HG03575 (cell line): Measurements from ENCODE around the gene NIPA2.

Experiments
- ATAC-seq: cut with Tn5 transposase; IDR thresholded peaks from one replicate; pipeline ENCODE4 v1.9.1; 2021; ENCODE audit not compliant: unreplicated experiment, insufficient number of reproducible peaks, low FRiP score; ENCODE audit errors: extremely low read depth

The NIPA2 gene

DNA sequence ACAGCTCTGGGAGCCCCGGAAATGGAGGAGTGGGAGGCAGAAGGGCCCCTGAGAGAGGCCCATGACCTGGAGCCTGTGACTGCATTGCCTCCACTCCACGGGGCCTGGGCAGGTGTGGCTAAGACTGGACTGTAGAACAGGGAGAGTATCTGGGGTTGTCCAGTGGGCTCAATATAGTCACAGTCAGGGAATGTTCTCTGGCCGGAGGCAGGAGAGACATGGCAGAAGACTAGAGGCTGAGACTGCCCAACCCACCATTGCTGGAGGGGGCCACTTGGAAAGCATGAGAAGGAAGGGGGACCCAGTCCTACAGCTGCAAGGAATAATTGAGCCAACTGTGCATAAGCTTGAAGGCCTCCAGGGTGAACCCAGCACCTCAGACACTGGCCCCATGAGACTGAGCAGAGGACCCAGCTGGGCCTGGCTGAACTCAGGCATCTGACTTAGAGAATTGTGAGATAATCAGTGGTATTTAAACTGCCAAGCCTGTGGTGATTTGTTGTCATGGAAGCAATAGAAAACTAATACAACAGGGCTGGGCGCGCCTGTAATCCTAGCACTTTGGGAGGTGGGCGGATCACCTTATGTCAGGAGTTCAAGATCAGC, 33.1 kb downstream of the NIPA2 start:
- ATAC-seq = no peak

GRCh38 chr15:22872936-22873701, 34.7 kb downstream of the NIPA2 start:
- no peak for ATAC-seq

DNA sequence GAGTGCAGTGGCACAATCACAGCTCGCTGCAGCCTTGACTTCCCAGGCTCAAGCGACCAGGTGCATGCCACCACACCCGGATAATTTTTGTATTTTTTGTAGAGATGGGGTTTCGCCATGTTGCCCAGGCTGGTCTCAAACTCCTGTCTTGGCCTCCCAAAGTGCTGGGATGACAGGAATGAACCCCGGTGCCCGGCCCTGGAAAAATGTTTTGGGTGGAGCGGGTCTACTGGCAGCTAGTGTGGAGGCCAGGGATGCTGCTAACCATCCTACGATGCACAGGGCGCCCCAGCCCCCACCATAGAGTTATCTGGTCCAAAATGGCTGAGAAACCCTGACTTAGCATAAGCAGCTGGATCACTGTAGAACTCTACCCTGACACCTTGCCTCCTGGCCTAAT, 35.4 kb downstream of the NIPA2 start:
- no peak for ATAC-seq

- no peak for ATAC-seq
Observed at GRCh38 chr15:22874256-22874655, 35.8 kb downstream of the NIPA2 start.

GRCh38 chr15:22874966-22875365, 36.5 kb downstream of the NIPA2 start:
- ATAC-seq = no peak

DNA sequence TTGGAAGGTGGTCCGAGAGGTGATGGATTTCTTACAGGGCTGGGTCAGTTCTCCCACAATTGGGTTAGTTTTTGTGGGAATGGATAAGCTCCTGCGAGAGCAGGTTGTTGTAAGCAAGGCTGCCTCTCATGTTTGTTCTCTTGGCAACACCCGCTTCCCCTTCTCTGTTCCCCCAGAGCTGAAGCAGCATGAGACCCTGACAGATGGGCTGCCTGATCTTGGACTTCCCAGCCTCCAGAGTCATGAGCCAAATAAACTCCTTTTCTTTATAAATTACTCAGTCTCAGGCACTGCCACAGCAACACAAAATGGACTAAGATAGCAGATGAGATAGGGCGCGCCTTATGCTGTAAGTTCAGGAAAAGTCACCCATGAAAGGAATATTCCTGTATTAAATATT, 38.7 kb downstream of the NIPA2 start:
- ATAC-seq = no peak

- no peak for ATAC-seq
Observed at GRCh38 chr15:22877607-22878006, 39.1 kb downstream of the NIPA2 start.

DNA sequence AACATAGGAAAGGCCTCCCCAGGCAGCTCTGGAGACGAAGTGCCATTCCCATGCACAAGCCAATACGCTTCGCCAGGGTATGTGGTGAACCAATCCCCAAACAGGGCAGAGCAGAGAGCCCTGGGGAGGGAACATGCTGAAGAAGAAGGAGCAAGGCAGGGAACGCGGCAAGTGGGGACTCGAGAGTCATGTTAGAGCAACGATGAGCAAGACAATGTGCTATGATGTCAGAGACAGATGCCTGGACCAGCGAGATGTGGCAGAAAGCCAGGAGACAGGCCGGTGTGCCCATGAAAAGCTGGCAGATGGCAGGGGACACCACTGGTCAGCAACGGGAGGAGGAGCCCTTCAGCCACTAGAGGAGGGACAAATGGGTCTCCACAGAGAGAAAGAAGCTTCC, 39.6 kb downstream of the NIPA2 start:
- no peak for ATAC-seq

GRCh38 chr15:22880068-22880980, 41.9 kb downstream of the NIPA2 start:
- ATAC-seq = no peak

DNA sequence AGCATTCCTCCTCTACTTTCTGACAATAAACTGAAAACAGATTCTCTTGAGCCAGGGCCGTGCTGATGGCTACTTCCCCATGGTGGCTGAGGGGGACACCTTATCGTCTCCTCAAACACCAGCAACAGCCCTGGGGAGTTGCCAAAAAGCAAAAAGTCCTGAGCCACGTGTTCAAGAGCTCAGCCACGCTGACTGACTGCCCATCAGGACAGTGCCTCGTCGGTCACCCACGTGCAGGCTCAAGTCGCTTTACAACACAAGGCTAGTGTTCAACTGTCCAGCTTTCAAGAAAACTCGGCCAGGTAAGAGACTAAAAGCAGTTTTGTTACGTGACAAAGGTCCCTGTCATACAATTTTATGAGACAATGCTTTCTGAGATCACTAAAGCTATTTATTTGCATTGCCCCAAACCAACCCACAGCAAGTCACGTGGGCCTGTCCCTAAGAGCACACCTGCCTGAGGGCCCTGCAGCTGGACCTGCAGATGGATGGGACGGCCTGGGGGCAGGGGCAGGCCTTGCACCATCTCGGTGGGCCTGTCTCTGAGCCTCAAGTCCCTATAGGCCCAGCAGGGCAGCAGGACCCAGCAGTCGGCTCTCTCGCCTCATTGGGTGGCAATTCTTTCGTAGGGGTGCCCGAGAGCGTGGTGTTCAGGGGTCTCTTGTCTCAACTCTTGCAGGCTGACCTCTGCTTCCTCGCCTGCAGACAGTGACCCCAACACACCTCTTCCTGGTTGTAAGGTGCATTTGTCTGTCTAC, 42.7 kb downstream of the NIPA2 start:
- ATAC-seq = no peak

- ATAC-seq = no peak
Observed at GRCh38 chr15:22881739-22882440, 43.4 kb downstream of the NIPA2 start.

DNA sequence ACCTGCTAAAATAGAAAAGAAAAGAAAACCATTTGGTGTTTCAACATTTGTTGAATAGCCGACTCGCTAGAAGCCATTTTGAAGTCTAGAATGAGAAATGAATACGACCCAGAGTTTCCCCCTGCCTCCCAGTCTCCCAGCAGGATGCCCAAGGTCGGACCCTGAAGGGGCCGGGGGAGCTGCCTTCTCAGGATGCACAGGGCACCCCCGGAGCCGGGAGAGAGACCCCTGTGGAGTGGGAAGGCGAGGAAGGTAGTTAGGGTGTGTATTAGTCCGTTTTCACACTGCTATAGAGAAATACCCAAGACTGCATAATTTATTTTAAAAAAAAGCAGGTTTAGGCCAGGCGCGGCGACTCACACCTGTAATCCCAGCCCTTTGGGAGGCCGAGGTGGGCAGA, 44.7 kb downstream of the NIPA2 start:
- no peak for ATAC-seq

DNA sequence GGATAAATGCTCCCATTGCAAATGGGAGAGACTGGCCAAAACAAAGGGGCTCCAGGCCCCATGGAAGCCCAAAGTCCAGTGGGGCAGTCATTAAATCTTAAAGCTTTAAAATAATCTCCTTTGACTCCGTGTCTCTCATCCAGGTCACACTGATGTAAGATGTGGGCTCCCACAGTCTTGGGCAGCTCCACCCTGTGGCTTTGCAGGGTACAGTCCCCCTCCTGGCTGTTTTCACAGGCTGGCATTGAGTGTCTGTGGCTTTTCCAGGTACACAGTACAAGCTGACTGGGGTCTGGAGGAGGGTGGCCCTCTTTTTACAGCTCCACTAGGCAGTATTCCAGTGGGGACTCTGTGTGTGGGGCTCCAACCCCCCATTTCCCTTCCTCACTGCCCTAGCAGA, 45.9 kb downstream of the NIPA2 start:
- no peak for ATAC-seq

GRCh38 chr15:22885120-22885519, 46.7 kb downstream of the NIPA2 start:
- no peak for ATAC-seq

DNA sequence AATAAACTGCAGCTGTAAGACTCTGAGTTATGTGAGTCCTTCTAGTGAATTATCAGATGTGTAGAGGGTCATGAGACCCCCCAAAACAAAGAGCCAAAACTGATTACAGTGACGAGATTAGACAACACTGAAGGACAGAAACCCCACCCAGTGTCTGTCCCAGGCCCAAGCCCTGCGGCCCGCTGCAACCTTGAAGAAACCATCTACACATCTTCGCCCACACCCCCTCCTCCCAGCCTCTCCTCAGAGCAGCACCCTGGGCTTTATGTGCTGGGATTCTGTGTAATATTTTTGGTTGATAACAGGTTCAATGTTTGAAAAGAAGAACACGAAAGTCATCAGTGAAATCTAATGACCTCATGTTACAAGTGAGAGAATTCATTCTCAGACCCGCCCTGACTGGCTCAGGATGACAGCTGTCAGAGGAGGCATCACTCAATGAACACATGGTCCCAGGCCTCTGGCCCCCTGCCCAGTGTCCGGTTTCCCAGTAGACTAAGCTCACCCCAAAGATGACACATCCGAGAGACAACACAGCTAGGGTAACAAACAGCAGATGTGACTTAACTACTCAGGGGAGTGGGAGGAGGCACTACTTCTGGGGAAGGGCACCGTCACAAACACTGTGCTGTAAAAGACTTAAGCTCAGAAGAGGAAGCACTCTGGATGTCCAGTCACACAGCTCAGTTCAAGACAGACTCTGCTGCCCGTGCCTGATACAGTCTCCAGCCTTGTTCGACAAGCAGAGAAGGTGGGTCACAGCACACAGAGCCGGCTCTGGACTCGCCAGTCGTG, 48.9 kb downstream of the NIPA2 start:
- no peak for ATAC-seq

GRCh38 chr15:22888120-22888859, 49.8 kb downstream of the NIPA2 start:
- no peak for ATAC-seq

DNA sequence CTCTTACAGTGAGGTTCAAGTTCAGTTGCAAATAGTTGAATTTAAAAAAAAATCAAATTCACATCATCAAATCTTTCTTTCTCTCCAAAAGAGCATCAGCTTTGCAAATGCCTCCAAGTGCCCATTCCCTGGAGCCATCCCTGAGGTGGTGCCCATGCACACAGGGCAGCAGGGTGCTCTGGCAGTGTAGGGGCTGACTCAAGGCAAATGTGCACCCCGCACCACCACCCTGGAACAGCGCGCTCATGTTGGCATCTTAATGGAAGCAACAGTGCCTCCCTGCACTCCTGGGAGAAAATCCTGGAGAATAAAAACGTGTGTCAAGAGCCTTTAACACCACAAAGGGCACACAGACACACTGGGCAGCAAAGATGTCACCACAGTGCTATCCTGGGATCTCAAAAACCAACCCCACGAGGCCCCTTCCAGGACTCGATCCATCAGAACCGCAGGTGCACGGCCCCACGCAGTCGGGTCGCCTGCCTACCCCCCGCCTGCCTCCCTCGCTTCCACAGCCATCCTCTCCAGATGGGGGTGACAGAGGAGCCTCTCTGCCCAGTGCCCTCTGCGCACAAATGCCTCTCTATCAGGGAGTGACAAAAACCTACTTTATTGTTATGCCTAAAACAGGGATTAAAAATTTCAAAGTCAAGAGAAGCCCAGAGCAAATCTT, 50.8 kb downstream of the NIPA2 start:
- no peak for ATAC-seq
